Fibroblast of lung (primary cell): ENCODE results near the gene PUS7. TPM values are rescaled to one million over a fixed set of nuclear protein-coding genes. Genes with fewer than 3 reads are reported as not detected.

ENCODE experiments used
- DNase-seq, 2 donors: peaks; one replicate each; pipeline versions ENCODE4 v3.0.0 to v3.0.0-alpha.2; 2010; ENCODE audit warnings: low read depth in 2 of 2
- H2AFZ ChIP-seq: 2 replicates; pipeline ENCODE4 v1.5.1; 2012; ENCODE audit warnings: low read length, control low read depth, inconsistent platforms
- H3K27ac ChIP-seq: 2 replicates; pipeline ENCODE4 v1.5.1; 2011; ENCODE audit warnings: low read length, control low read depth; ENCODE audit not compliant: insufficient read depth
- H3K27me3 ChIP-seq: 2 replicates; pipeline ENCODE4 v1.5.1; 2011; ENCODE audit warnings: mild to moderate bottlenecking, low read length; ENCODE audit not compliant: control insufficient read depth, insufficient read depth
- H3K36me3 ChIP-seq: 2 replicates; pipeline ENCODE4 v1.5.1; 2011; ENCODE audit warnings: low read length; ENCODE audit not compliant: control insufficient read depth, insufficient read depth
- H3K4me1 ChIP-seq: 2 replicates; pipeline ENCODE4 v1.5.1; 2011; ENCODE audit warnings: low read length; ENCODE audit not compliant: control insufficient read depth, insufficient read depth; ENCODE audit errors: extremely low read depth
- H3K4me2 ChIP-seq: 2 replicates; pipeline ENCODE4 v1.5.1; 2011; ENCODE audit warnings: low read length, control low read depth; ENCODE audit not compliant: insufficient read depth; ENCODE audit errors: extremely low read depth
- H3K4me3 ChIP-seq, 4 experiments: fragments of 200-600 bp in 1 of 4; sonication (generic) in 1 of 4; replicated peaks in 1 of 4; 2 replicates each; pipeline ENCODE4 v1.5.1; 2011 to 2016; ENCODE audit warnings: low read length in 4 of 4, low read depth in 3 of 4, mild to moderate bottlenecking in 3 of 4, control low read depth in 2 of 4, inconsistent platforms in 1 of 4, mixed read lengths in 1 of 4; ENCODE audit not compliant: insufficient read depth in 1 of 4; ENCODE audit errors: control extremely low read depth in 1 of 4
- H3K79me2 ChIP-seq: 2 replicates; pipeline ENCODE4 v1.5.1; 2012; ENCODE audit warnings: mild to moderate bottlenecking, low read length, inconsistent platforms; ENCODE audit not compliant: control insufficient read depth, insufficient read depth
- H3K9ac ChIP-seq: 2 replicates; pipeline ENCODE4 v1.5.1; 2011; ENCODE audit warnings: mild to moderate bottlenecking, low read length, control low read depth; ENCODE audit not compliant: insufficient read depth
- H3K9me3 ChIP-seq: 2 replicates; pipeline ENCODE4 v1.5.1; 2012; ENCODE audit warnings: low read depth, low read length; ENCODE audit not compliant: control insufficient read depth, insufficient read depth
- H4K20me1 ChIP-seq: 2 replicates; pipeline ENCODE4 v1.5.1; 2011; ENCODE audit warnings: low read length; ENCODE audit not compliant: control insufficient read depth, insufficient read depth; ENCODE audit errors: extremely low read depth
- CTCF ChIP-seq, 2 donors: IDR thresholded peaks in 1 of 2; conservative IDR thresholded peaks in 1 of 2; 1 replicate in 1 of 2; 2 replicates in 1 of 2; pipeline ENCODE4 v1.5.1; 2011 to 2012; ENCODE audit warnings: low read length in 2 of 2, control low read depth in 1 of 2, inconsistent platforms in 1 of 2, low read depth in 1 of 2, mild to moderate bottlenecking in 1 of 2
- EZH2 ChIP-seq: IDR thresholded peaks from 2 replicates; pipeline ENCODE4 v1.5.1; 2012; ENCODE audit warnings: low read length, control low read depth, mild to moderate bottlenecking; ENCODE audit errors: missing control alignments
- polyA plus RNA-seq, 2 donors: library from polyadenylated mRNA; depleted of rRNA in 1 of 2; stranded (reverse) in 1 of 2; unstranded in 1 of 2; fragments of >200 nt; gene quantifications; 2 replicates each; pipeline ENCODE4 v1.2.1, GENCODE V29; 2011 to 2012; ENCODE audit warnings: missing spikeins in 1 of 2
- total RNA-seq: library from RNA; depleted of rRNA; stranded (reverse); fragments of >200 nt; gene quantifications from 2 replicates; pipeline ENCODE4 v1.2.1, GENCODE V29; 2014

The PUS7 gene
- total and polyA plus RNA-seq, 2 donors (not counting 1 experiment from before 2014, with no cell fraction given), result 8.8 to 16.0 TPM

- Histone ChIP-seq H3K27ac (no peak overlapping the region), H3K9me3 (no peaks in the 10 kb centered on the region), H3K9ac (no peak overlapping the region), H4K20me1 (no peaks in the 10 kb centered on the region), H3K27me3 (no peaks in the 10 kb centered on the region), H3K79me2 (peaks cover 37% of the 10 kb centered on the region), H3K4me3 (no peak overlapping the region), H3K4me2 (no peak overlapping the region), H3K4me1 (no peaks in the 10 kb centered on the region), H3K36me3 (no peaks in the 10 kb centered on the region), H2AFZ (no peak overlapping the region)
- TF ChIP-seq EZH2, result no peak
- TF ChIP-seq CTCF (conservative IDR thresholded peaks at IDR 0.05 in 1 of 2, IDR thresholded peaks at IDR 0.05 in 1 of 2; ENCODE audit: low read depth in 1 of 2, low read length in 2 of 2), result no peak
- no peak for DNase-seq
Observed at GRCh38 chr7:105512926-105513526, 9.0 kb downstream of the PUS7 start.

- H3K4me1 ChIP-seq, result no peaks in the 10 kb centered on the region
- no peaks in the 10 kb centered on the region for H4K20me1 ChIP-seq
- H3K4me2 ChIP-seq, result no peak overlapping the region
- peaks cover 32% of the 10 kb centered on the region for H3K79me2 ChIP-seq
- H3K9me3 ChIP-seq, result no peaks in the 10 kb centered on the region
- DNase-seq, result no peak
- H3K27ac ChIP-seq, result no peak overlapping the region
- TF ChIP-seq CTCF (conservative IDR thresholded peaks at IDR 0.05 in 1 of 2, IDR thresholded peaks at IDR 0.05 in 1 of 2; ENCODE audit: low read depth in 1 of 2, low read length in 2 of 2) (no peak), EZH2 (no peak)
- H3K4me3 ChIP-seq, result no peak overlapping the region
- H3K27me3 ChIP-seq, result no peaks in the 10 kb centered on the region
- H2AFZ ChIP-seq, result no peak overlapping the region
- H3K9ac ChIP-seq, result no peak overlapping the region
- H3K36me3 ChIP-seq, result no peaks in the 10 kb centered on the region
Observed at GRCh38 chr7:105512415-105512814, 9.7 kb downstream of the PUS7 start.

- no peak for TF ChIP-seq CTCF (conservative IDR thresholded peaks at IDR 0.05 in 1 of 2, IDR thresholded peaks at IDR 0.05 in 1 of 2; ENCODE audit: low read depth in 1 of 2, low read length in 2 of 2)
- TF ChIP-seq EZH2, result no peak
- Histone ChIP-seq H3K9ac (no peak overlapping the region), H3K9me3 (no peaks in the 10 kb centered on the region), H3K36me3 (no peaks in the 10 kb centered on the region), H3K4me2 (no peak overlapping the region), H3K4me1 (no peaks in the 10 kb centered on the region), H3K4me3 (no peak overlapping the region), H2AFZ (no peak overlapping the region), H3K27me3 (no peaks in the 10 kb centered on the region), H3K27ac (no peak overlapping the region), H3K79me2 (no peaks in the 10 kb centered on the region), H4K20me1 (no peaks in the 10 kb centered on the region)
- DNase-seq, result no peak
Observed at GRCh38 chr7:105502173-105502572, 19.9 kb downstream of the PUS7 start.
